ENCODE results near the gene ADAP1. TPM values are rescaled to one million over a fixed set of nuclear protein-coding genes. Genes with fewer than 3 reads are reported as not detected.
"Not testable (repeated sequence)": the region's sequence is repeated elsewhere in the genome, so short reads cannot be mapped to it uniquely, and the experiment has no call there.

Gene ADAP1
- total RNA-seq, 1 experiment from 2014 or later, result 8.3 TPM

- in situ Hi-C loops (cut with HindIII; ENCODE audit: low pct_unique_long_range_greater_than_20kb, low sequenced_read_pairs), result no loop called here
- no peak for DNase-seq (ENCODE audit: low read depth)
These were observed 10.1 kb upstream of the ADAP1 start for GRCh38 chr7:964401-965231.

GRCh38 chr7:963236-964078 is 9.0 kb upstream of the ADAP1 start:
- in situ Hi-C loops (cut with HindIII; ENCODE audit: low pct_unique_long_range_greater_than_20kb, low sequenced_read_pairs), result no loop called here
- no peak for DNase-seq (ENCODE audit: low read depth)

- no peak for DNase-seq (ENCODE audit: low read depth)
- in situ Hi-C loops (cut with HindIII; ENCODE audit: low pct_unique_long_range_greater_than_20kb, low sequenced_read_pairs), result no loop called here
These were observed 8.1 kb upstream of the ADAP1 start for GRCh38 chr7:962401-963081.

GRCh38 chr7:961546-962400 is 7.3 kb upstream of the ADAP1 start:
- in situ Hi-C loops (cut with HindIII; ENCODE audit: low pct_unique_long_range_greater_than_20kb, low sequenced_read_pairs), result no loop called here
- no peak for DNase-seq (ENCODE audit: low read depth)

GRCh38 chr7:960972-961371 is 6.5 kb upstream of the ADAP1 start:
- in situ Hi-C loops (cut with HindIII; ENCODE audit: low pct_unique_long_range_greater_than_20kb, low sequenced_read_pairs); DNase-seq (ENCODE audit: low read depth): not testable (repeated sequence)

- in situ Hi-C loops (cut with HindIII; ENCODE audit: low pct_unique_long_range_greater_than_20kb, low sequenced_read_pairs), result no loop called here
- DNase-seq (ENCODE audit: low read depth), result no peak
These were observed 5.9 kb upstream of the ADAP1 start for GRCh38 chr7:960269-960871.

- DNase-seq (ENCODE audit: low read depth); in situ Hi-C loops (cut with HindIII; ENCODE audit: low pct_unique_long_range_greater_than_20kb, low sequenced_read_pairs): not testable (repeated sequence)
These were observed 5.3 kb upstream of the ADAP1 start for GRCh38 chr7:959740-960139.

GRCh38 chr7:959271-959670 is 4.8 kb upstream of the ADAP1 start:
- DNase-seq (ENCODE audit: low read depth), result no peak
- in situ Hi-C loops (cut with HindIII; ENCODE audit: low pct_unique_long_range_greater_than_20kb, low sequenced_read_pairs), result no loop called here

- DNase-seq (ENCODE audit: low read depth), result no peak
- in situ Hi-C loops (cut with HindIII; ENCODE audit: low pct_unique_long_range_greater_than_20kb, low sequenced_read_pairs), result no loop called here
These were observed 4.0 kb upstream of the ADAP1 start for GRCh38 chr7:958221-959200.

GRCh38 chr7:957418-958220 is 3.1 kb upstream of the ADAP1 start:
- DNase-seq (ENCODE audit: low read depth), result no peak
- in situ Hi-C loops (cut with HindIII; ENCODE audit: low pct_unique_long_range_greater_than_20kb, low sequenced_read_pairs), result no loop called here

GRCh38 chr7:956031-956430 is 1.6 kb upstream of the ADAP1 start:
- in situ Hi-C loops (cut with HindIII; ENCODE audit: low pct_unique_long_range_greater_than_20kb, low sequenced_read_pairs), result no loop called here
- DNase-seq (ENCODE audit: low read depth), result no peak

- in situ Hi-C loops (cut with HindIII; ENCODE audit: low pct_unique_long_range_greater_than_20kb, low sequenced_read_pairs), result no loop called here
- DNase-seq (ENCODE audit: low read depth), result no peak
These were observed 743 bp downstream of the ADAP1 start for GRCh38 chr7:953547-954327.

- no peak for DNase-seq (ENCODE audit: low read depth)
- in situ Hi-C loops (cut with HindIII; ENCODE audit: low pct_unique_long_range_greater_than_20kb, low sequenced_read_pairs), result no loop called here
These were observed 1.7 kb downstream of the ADAP1 start for GRCh38 chr7:952548-953441.

GRCh38 chr7:951881-952547 is 2.5 kb downstream of the ADAP1 start:
- DNase-seq (ENCODE audit: low read depth), result no peak
- in situ Hi-C loops (cut with HindIII; ENCODE audit: low pct_unique_long_range_greater_than_20kb, low sequenced_read_pairs), result no loop called here

Measured in Caki2 (cell line).